GM19238 (cell line): Measurements from ENCODE around the gene KIAA2012.
"Not testable (repeated sequence)": the region's sequence is repeated elsewhere in the genome, so short reads cannot be mapped to it uniquely, and the experiment has no call there.

Experiments
- DNase-seq: peaks from one replicate; pipeline ENCODE4 v3.0.0; 2011; ENCODE audit warnings: low spot score; ENCODE audit not compliant: insufficient read length

KIAA2012 gene

GRCh38 chr2:202114795-202115194 lies 41.7 kb downstream of the KIAA2012 start:
- no peak for DNase-seq

DNA sequence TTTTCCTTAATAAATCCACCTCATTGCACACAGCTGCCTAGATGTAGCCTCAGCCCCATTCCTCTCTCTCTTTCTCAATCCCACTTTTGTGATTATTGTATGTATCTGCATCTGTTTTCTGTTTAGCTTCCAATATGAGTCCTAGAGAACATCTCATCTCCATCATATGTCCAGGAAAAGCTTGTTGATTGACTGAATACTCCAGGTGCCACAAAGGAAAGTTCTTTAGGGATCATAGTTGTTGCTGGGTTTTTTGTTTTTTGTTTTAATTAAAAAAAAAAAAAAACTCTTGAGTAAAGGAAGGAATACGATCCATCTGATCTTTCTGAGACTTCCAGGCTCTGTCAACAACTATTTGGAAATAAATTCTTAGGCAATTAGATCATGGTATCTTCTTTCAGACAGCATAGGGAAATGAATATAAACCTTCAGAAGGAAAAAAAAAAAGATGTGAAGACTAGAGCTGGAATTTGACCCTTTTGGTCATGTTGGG lies 42.5 kb downstream of the KIAA2012 start:
- no peak for DNase-seq

- no peak for DNase-seq
Observed at GRCh38 chr2:202116691-202117090, 43.6 kb downstream of the KIAA2012 start.

- DNase-seq, result no peak
Observed at GRCh38 chr2:202118168-202118567, 45.1 kb downstream of the KIAA2012 start.

- DNase-seq, result no peak
Observed at GRCh38 chr2:202120828-202121227, 47.8 kb downstream of the KIAA2012 start.

GRCh38 chr2:202121532-202122162 lies 48.6 kb downstream of the KIAA2012 start:
- no peak for DNase-seq

DNA sequence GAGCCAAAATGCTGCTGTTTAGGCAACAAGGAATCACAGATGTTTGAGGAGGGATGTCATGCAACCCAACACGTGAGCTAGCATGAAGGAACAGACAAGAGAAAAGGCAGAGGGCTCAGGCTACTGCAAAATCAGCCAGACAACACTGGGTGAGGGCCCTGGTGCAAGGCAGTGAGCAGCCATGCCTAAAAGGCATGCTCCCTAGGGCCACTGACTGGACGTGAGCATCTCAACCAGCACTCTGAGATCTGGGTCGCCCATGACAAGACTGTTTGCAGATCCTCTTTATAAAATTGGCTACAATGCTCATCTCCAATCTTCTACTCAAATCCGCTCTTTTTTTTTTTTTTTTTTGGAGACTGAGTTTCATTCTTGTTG lies 49.1 kb downstream of the KIAA2012 start:
- DNase-seq, result no peak

- DNase-seq, result no peak
Observed at GRCh38 chr2:202122980-202123720, 50.1 kb downstream of the KIAA2012 start.

DNA sequence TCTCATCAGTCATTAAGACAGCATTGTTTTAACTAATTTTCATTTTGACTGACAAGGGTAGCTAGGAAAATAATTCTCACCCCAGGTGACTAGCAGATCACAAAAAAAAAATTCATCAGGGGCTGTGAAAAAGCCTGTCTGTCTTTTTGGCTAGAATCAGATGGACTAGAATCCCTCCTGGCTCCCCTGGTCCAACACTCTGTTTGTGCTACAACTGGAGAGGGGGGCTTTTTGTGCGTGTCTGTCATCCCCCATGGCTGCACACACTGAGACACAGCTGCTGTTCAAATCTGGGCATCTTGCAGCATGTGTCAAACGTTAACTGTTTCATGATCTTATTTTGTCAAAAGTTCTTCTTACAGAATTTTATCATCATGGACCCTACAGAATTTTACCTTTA lies 51.2 kb downstream of the KIAA2012 start:
- no peak for DNase-seq

- DNase-seq, result no peak
Observed at GRCh38 chr2:202127687-202128331, 54.8 kb downstream of the KIAA2012 start.

- no peak for DNase-seq
Observed at GRCh38 chr2:202129841-202130240, 56.8 kb downstream of the KIAA2012 start.

- no peak for DNase-seq
Observed at GRCh38 chr2:202133200-202133908, 60.3 kb downstream of the KIAA2012 start.

DNA sequence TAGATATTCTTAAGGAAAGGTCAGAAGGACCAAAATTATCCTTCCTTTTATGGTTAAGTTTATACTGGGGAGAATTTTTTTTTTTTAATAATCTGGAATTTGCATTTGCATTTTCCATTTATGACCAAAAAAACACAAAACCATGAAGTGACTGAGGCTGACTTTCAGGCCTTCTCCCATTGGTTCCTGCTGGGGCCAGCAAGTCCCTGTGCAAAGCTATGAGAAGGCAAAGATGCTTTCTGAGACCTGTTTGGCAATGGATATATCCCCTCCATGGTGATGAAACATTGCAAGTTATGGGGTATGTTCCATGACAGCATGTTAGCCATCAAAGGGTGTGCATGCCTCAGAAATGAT lies 60.8 kb downstream of the KIAA2012 start:
- DNase-seq, result no peak

DNA sequence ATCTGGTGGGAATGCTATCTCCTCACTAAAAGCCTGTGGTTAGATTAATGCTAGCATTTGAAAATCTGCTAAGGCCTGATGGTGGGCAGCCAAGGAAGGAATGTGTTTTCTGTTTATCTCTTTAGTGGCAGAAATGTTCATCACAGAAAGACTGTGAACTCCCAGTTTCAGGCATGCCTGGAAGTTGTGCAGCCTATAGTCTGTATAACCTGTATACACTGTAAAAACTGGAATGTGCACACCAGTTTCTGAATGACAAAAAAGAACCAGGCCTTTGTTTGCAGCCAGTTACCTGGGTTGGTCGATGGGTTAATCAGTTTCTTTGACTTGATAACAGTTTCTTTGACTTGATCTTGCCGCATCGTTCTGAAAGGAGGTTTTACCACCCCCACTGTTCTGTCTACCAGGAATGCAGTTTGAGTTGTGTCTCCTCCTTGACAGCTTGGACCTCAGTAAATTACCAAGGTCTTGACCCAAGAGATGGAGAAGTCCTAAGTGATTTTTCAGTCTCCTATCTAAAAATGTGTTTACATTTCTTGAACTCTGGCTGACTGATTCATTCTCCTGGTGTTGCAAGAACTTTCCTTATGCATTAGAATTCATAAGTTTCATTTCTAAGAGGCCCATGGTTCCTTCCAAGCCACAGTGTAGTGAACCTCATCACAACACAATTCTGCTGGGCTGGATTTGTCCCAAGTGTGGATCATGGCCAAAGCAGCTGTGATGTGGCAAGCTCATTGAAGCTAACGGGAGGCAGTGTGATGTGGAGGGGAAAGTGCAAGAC lies 62.2 kb downstream of the KIAA2012 start:
- DNase-seq, result no peak

DNA sequence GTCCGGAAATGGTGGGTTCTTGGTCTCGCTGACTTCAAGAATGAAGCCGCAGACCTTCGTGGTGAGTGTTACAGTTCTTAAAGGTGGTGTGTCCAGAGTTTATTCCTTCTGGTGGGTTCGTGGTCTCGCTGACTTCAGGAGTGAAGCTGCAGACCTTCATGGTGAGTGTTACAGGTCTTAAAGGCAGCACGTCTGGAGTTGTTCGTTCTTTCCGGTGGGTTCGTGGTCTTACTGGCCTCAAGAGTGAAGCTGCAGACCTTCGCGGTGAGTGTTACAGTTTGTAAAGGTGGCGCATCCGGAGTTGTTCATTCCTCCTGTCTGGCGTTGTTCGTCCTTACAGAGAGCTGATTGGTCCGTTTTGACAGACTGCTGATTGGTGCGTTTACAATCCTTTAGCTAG lies 63.0 kb downstream of the KIAA2012 start:
- DNase-seq, result not testable (repeated sequence)

GRCh38 chr2:202136526-202136925 lies 63.5 kb downstream of the KIAA2012 start:
- DNase-seq, result no peak

DNA sequence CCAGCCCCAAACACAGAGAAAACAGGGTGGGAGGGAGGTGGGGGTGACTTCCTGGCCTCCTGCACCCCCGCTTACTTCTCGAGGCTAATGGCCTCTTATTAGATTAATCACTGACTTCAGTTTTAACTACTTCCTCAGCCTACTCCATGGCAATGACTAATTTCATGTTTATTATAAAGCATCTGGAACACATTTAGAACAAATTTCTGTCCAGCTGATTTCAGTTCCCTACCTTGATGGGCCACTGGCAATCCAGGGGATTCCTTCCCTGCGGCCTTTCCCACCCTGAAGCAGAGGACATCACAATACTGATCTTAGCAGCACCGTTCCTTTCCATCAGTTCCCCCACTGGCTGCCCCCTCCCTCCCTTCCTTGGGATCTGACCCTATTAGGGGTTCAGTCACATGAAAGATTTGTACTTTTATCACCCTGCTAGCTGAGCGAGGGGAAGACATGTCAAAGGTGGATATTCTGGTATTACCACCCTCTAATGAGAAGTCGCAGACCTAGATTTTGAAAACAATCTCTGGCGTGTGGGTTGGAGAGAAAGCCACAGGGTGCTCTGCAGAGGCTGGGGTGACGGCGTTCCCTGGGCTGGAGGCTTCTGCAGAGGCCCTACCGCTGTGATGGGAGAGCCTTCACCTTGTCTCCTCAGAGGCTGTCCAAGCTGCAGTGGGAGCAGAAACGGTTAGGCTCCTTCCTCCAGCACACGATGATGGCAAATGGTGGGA lies 67.6 kb downstream of the KIAA2012 start:
- DNase-seq, result no peak

DNA sequence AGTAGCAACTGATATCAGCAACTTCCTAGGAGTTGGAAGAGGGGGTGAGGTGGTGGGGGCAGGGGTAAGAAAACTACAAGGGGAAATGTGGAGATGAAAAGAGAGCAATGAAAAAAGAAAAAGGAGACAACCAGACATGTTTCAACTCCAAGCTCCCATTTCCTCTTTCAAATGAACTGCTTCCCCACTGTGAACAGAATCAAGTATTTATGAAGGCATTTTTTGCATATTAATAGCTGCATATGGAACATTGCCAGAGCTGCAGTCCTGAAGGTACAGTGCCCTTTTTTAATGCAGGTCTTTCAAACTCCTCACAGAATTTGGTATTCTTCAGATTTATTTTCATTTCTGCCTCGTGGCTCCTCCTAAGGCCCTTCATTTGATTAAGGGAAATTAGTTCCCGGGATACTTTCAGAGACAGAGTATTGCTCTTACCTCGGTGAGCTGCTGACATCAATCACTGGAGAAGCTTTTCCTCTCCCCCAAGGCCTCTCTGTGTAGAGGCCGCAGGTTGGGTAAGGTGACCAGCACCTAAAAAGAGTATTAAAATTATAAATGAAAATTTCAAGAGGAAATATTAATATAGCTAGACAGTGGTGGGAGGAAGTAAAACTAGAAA lies 68.4 kb downstream of the KIAA2012 start:
- no peak for DNase-seq

GRCh38 chr2:202142540-202142939 lies 69.5 kb downstream of the KIAA2012 start:
- DNase-seq, result no peak

GRCh38 chr2:202147775-202148174 lies 74.7 kb downstream of the KIAA2012 start:
- no peak for DNase-seq
